ENCODE results near the gene RNF5. TPM values are rescaled to one million over a fixed set of nuclear protein-coding genes. Genes with fewer than 3 reads are reported as not detected.

The RNF5 gene
- total and polyA plus RNA-seq, 9 of the 15 experiments (the other 6 are each of a cell fraction or from before 2014, with no cell fraction given): 62.2 to 245 (median 129) TPM

DNA sequence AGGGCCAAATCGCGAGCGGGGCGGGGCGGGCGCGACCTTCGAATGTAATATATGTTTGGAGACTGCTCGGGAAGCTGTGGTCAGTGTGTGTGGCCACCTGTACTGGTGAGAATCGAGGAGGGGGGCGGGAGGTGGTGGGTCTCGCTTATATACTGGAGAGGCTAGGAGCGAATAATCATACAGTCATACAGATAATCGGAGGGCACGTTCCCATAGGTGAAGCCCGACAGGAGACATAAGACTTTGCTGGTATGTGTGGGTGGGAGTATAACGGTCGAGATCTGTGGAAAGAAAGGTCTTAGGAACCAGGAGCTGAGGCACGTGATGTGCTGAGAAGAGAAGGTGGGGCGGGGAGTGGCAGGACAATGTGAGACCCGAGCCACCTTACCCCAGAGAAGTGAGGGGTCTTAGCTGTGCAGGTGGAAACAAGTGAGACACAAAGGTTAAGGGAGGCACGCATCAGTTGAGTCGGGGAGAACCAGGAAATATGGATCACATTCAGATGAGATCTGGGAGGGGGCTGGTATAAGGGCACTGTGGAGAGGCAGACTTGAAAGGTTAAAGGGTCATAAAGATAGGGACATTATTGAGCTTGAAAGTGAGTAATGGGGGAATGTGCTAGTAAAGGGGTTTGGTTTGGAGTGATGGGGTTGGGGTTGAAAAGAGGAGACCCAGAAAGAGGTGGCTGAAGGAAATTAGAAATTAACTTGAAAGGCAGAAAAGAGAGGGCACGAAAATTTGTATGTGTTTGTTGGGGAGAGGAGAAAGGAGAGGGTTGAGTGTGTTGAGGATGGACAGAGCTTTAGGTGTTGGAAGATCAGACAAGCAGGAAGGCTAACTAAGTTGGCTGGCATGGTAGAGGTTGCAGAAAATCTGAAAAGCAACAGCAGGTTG is 589 bp downstream of the RNF5 start (continued):
- TF ChIP-seq, protein P1, sequence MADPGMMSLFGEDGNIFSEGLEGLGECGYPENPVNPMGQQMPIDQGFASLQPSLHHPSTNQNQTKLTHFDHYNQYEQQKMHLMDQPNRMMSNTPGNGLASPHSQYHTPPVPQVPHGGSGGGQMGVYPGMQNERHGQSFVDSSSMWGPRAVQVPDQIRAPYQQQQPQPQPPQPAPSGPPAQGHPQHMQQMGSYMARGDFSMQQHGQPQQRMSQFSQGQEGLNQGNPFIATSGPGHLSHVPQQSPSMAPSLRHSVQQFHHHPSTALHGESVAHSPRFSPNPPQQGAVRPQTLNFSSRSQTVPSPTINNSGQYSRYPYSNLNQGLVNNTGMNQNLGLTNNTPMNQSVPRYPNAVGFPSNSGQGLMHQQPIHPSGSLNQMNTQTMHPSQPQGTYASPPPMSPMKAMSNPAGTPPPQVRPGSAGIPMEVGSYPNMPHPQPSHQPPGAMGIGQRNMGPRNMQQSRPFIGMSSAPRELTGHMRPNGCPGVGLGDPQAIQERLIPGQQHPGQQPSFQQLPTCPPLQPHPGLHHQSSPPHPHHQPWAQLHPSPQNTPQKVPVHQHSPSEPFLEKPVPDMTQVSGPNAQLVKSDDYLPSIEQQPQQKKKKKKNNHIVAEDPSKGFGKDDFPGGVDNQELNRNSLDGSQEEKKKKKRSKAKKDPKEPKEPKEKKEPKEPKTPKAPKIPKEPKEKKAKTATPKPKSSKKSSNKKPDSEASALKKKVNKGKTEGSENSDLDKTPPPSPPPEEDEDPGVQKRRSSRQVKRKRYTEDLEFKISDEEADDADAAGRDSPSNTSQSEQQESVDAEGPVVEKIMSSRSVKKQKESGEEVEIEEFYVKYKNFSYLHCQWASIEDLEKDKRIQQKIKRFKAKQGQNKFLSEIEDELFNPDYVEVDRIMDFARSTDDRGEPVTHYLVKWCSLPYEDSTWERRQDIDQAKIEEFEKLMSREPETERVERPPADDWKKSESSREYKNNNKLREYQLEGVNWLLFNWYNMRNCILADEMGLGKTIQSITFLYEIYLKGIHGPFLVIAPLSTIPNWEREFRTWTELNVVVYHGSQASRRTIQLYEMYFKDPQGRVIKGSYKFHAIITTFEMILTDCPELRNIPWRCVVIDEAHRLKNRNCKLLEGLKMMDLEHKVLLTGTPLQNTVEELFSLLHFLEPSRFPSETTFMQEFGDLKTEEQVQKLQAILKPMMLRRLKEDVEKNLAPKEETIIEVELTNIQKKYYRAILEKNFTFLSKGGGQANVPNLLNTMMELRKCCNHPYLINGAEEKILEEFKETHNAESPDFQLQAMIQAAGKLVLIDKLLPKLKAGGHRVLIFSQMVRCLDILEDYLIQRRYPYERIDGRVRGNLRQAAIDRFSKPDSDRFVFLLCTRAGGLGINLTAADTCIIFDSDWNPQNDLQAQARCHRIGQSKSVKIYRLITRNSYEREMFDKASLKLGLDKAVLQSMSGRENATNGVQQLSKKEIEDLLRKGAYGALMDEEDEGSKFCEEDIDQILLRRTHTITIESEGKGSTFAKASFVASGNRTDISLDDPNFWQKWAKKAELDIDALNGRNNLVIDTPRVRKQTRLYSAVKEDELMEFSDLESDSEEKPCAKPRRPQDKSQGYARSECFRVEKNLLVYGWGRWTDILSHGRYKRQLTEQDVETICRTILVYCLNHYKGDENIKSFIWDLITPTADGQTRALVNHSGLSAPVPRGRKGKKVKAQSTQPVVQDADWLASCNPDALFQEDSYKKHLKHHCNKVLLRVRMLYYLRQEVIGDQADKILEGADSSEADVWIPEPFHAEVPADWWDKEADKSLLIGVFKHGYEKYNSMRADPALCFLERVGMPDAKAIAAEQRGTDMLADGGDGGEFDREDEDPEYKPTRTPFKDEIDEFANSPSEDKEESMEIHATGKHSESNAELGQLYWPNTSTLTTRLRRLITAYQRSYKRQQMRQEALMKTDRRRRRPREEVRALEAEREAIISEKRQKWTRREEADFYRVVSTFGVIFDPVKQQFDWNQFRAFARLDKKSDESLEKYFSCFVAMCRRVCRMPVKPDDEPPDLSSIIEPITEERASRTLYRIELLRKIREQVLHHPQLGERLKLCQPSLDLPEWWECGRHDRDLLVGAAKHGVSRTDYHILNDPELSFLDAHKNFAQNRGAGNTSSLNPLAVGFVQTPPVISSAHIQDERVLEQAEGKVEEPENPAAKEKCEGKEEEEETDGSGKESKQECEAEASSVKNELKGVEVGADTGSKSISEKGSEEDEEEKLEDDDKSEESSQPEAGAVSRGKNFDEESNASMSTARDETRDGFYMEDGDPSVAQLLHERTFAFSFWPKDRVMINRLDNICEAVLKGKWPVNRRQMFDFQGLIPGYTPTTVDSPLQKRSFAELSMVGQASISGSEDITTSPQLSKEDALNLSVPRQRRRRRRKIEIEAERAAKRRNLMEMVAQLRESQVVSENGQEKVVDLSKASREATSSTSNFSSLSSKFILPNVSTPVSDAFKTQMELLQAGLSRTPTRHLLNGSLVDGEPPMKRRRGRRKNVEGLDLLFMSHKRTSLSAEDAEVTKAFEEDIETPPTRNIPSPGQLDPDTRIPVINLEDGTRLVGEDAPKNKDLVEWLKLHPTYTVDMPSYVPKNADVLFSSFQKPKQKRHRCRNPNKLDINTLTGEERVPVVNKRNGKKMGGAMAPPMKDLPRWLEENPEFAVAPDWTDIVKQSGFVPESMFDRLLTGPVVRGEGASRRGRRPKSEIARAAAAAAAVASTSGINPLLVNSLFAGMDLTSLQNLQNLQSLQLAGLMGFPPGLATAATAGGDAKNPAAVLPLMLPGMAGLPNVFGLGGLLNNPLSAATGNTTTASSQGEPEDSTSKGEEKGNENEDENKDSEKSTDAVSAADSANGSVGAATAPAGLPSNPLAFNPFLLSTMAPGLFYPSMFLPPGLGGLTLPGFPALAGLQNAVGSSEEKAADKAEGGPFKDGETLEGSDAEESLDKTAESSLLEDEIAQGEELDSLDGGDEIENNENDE (IDR thresholded peaks at IDR 0.05; ENCODE audit: low read depth, low read length): no peak
- TF ChIP-seq HNRNPLL (IDR thresholded peaks at IDR 0.05; ENCODE audit: low read depth, low read length, poor library complexity, severe bottlenecking) (no peak), NFE2 (IDR thresholded peaks at IDR 0.05; ENCODE audit: low read depth) (no peak), CBX1 (IDR thresholded peaks at IDR 0.05; ENCODE audit: low read depth) (no peak)
- TF ChIP-seq, protein P2, sequence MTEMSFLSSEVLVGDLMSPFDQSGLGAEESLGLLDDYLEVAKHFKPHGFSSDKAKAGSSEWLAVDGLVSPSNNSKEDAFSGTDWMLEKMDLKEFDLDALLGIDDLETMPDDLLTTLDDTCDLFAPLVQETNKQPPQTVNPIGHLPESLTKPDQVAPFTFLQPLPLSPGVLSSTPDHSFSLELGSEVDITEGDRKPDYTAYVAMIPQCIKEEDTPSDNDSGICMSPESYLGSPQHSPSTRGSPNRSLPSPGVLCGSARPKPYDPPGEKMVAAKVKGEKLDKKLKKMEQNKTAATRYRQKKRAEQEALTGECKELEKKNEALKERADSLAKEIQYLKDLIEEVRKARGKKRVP (CRISPR knock-in tag; IDR thresholded peaks at IDR 0.05): no peak
- TF ChIP-seq, protein P3, sequence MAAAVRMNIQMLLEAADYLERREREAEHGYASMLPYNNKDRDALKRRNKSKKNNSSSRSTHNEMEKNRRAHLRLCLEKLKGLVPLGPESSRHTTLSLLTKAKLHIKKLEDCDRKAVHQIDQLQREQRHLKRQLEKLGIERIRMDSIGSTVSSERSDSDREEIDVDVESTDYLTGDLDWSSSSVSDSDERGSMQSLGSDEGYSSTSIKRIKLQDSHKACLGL (CRISPR knock-in tag; IDR thresholded peaks at IDR 0.05; ENCODE audit: borderline replicate concordance, poor library complexity, severe bottlenecking): no peak
- TF ChIP-seq, protein P4, sequence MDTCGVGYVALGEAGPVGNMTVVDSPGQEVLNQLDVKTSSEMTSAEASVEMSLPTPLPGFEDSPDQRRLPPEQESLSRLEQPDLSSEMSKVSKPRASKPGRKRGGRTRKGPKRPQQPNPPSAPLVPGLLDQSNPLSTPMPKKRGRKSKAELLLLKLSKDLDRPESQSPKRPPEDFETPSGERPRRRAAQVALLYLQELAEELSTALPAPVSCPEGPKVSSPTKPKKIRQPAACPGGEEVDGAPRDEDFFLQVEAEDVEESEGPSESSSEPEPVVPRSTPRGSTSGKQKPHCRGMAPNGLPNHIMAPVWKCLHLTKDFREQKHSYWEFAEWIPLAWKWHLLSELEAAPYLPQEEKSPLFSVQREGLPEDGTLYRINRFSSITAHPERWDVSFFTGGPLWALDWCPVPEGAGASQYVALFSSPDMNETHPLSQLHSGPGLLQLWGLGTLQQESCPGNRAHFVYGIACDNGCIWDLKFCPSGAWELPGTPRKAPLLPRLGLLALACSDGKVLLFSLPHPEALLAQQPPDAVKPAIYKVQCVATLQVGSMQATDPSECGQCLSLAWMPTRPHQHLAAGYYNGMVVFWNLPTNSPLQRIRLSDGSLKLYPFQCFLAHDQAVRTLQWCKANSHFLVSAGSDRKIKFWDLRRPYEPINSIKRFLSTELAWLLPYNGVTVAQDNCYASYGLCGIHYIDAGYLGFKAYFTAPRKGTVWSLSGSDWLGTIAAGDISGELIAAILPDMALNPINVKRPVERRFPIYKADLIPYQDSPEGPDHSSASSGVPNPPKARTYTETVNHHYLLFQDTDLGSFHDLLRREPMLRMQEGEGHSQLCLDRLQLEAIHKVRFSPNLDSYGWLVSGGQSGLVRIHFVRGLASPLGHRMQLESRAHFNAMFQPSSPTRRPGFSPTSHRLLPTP (IDR thresholded peaks at IDR 0.05; ENCODE audit: borderline replicate concordance, extremely low read depth, insufficient read length): no peak
- TF ChIP-seq, protein P5, sequence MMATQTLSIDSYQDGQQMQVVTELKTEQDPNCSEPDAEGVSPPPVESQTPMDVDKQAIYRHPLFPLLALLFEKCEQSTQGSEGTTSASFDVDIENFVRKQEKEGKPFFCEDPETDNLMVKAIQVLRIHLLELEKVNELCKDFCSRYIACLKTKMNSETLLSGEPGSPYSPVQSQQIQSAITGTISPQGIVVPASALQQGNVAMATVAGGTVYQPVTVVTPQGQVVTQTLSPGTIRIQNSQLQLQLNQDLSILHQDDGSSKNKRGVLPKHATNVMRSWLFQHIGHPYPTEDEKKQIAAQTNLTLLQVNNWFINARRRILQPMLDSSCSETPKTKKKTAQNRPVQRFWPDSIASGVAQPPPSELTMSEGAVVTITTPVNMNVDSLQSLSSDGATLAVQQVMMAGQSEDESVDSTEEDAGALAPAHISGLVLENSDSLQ (IDR thresholded peaks at IDR 0.05): no peak

All from K562 (cell line).